HUES64 (cell line): ENCODE data around the gene SPTY2D1.
"Not testable (repeated sequence)": the region's sequence is repeated elsewhere in the genome, so short reads cannot be mapped to it uniquely, and the experiment has no call there.

Experiments
- H3K27ac ChIP-seq: 2 replicates; pipeline ENCODE4 v1.7.0; 2013; ENCODE audit warnings: low read depth, low read length, inconsistent platforms
- H3K27me3 ChIP-seq: 2 replicates; pipeline ENCODE4 v1.6.1; 2013; ENCODE audit warnings: mild to moderate bottlenecking, low read length; ENCODE audit not compliant: insufficient read depth
- H3K36me3 ChIP-seq: 2 replicates; pipeline ENCODE4 v1.6.1; 2013; ENCODE audit warnings: mild to moderate bottlenecking, low read length; ENCODE audit not compliant: insufficient read depth
- H3K4me1 ChIP-seq: 2 replicates; pipeline ENCODE4 v1.6.1; 2013; ENCODE audit warnings: mild to moderate bottlenecking, low read length, moderate library complexity; ENCODE audit not compliant: insufficient read depth
- H3K4me3 ChIP-seq: 2 replicates; pipeline ENCODE4 v1.5.1; 2013; ENCODE audit warnings: mild to moderate bottlenecking, low read length, moderate library complexity
- H3K9ac ChIP-seq: 2 replicates; pipeline ENCODE4 v1.6.1; 2013; ENCODE audit warnings: mild to moderate bottlenecking, low read depth, low read length
- H3K9me3 ChIP-seq: 2 replicates; pipeline ENCODE4 v1.6.1; 2013; ENCODE audit warnings: low read depth, low read length; ENCODE audit not compliant: insufficient read depth
- WGBS: fragments of 150-250, 120-280 bp; methylation state at CpG from one replicate; pipeline ENCODE4 v1.1.7; 2013; ENCODE audit warnings: missing lambda C conversion rate; 5-methylcytosine and 5-hydroxymethylcytosine counted together

SPTY2D1 gene

DNA sequence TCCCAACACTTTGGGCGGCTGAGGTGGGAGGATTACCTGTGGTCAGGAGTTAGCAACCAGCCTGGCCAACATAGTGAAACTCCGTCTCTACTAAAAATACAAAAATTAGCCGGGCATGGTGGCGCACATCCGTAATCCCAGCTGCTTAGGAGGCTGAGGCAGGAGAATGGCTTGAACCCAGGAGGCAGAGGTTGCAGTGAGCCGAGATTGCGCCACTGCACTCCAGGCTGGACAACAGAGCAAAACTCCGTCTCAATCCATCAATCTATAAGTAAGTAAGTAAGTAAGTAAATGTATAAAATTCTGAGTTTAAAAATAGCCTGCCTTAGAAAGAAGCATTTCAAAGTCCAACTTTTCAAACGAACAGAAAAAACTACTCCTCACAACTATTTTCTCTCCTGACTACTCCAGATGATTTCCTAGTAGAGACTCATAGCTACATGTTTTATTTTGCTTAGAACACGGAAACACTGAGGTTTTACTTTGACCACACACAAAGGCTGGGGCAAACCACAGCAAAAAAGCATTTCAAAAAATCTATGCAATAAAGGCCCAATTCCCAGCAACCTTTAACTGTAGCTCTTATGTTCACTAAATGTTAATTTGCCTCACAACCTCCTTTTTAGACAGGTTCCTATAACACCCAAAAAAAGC lies 16.3 kb downstream of the SPTY2D1 start:
- Histone ChIP-seq H3K27me3 (no peaks in the 10 kb centered on the region), H3K9me3 (no peaks in the 10 kb centered on the region), H3K4me1 (no peaks in the 10 kb centered on the region), H3K4me3 (no peak overlapping the region), H3K27ac (no peak overlapping the region), H3K36me3 (peaks cover 29% of the 10 kb centered on the region), H3K9ac (no peak overlapping the region)
- WGBS, result 97% methylated on average over 8 of the region's 10 CpGs

DNA sequence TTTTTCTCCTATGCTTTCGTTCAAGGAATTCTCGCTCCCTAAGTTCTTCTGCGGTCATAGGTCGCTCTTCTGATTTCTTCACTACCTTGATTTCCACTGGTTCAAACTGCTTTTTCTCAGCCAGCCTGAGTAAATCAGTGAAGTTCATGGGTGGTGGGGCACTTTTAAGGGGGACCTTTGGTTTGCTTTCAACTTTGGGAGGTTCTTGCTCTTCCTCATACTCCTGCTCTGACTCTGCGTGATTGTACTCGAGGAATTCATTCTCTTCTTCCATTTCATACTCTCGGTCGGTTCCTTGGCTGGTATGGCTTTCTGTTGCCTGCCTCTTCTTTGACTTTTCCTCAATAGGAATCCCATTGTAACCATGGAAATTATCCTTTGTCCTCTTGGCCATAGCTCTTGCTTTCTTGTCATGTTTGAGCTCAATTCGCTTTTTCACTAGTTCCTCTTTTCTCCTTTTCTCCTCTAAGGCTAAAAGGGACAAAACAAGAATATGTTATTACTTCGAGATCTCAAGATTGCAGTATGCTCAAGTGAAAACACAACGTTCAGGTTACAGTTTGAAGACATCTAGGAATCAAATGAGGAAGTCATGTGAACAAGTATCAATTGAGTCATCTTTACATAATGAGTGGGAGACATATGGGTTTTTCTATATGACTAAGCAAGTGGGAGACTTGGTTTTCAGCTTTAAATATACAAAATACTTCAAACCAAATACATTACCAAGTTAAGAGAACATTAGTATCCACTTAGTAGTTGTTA lies 18.3 kb downstream of the SPTY2D1 start:
- WGBS, result 95% methylated on average over 11 of the region's 11 CpGs
- H3K27ac ChIP-seq, result no peak overlapping the region
- H3K27me3 ChIP-seq, result no peaks in the 10 kb centered on the region
- no peaks in the 10 kb centered on the region for H3K9me3 ChIP-seq
- no peak overlapping the region for H3K9ac ChIP-seq
- no peaks in the 10 kb centered on the region for H3K4me1 ChIP-seq
- H3K36me3 ChIP-seq, result peaks cover 46% of the 10 kb centered on the region
- H3K4me3 ChIP-seq, result no peak overlapping the region

DNA sequence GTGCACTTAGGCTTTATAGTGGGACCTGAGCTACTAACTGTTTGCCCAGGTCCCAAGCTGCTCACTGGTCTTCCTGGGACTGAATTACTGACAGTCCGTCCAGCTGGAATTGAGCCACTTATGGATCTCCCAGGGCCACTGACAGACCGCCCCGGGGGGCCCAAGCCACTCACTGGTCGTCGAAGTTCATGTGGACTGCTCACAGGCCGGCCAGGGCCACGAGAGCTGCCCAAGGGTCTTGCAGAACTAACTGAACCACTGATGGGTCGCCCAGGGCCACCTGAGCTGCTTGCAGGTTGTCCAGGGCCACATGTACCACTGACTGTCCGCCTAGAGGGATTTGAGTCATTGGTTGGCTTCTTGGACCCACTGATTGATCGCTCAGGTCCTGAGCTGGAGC lies 19.5 kb downstream of the SPTY2D1 start:
- Histone ChIP-seq H3K4me3 (no peak overlapping the region), H3K4me1 (no peaks in the 10 kb centered on the region), H3K9ac (no peak overlapping the region), H3K27me3 (no peaks in the 10 kb centered on the region), H3K9me3 (no peaks in the 10 kb centered on the region), H3K27ac (no peak overlapping the region), H3K36me3 (peaks cover 57% of the 10 kb centered on the region)
- WGBS, result 91% methylated on average over 10 of the region's 10 CpGs

DNA sequence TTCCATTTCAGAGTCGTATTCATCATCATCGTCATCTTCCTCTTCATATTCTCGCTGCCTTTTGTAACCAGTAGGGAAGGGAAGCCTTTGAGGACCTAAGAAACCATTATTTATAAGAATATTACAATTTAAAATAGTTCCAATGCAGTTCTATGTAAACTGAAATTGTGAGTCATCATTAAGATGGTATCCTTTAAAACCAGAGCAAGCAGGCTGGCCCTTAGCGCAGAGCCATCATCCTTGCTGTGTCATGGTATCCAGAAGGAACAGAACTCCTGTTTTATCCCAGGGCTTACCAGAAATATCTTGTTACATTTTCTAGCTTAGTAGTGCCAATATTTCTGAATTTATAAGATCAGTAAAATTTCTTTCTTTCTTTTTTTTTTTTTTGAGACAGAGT lies 21.7 kb downstream of the SPTY2D1 start:
- H3K36me3 ChIP-seq, result peaks cover 80% of the 10 kb centered on the region
- peaks cover 6% of the 10 kb centered on the region; the same call in 1 of the 2 replicates for H3K4me1 ChIP-seq
- H3K9me3 ChIP-seq, result no peaks in the 10 kb centered on the region
- H3K4me3 ChIP-seq, result no peak overlapping the region
- no peak overlapping the region for H3K27ac ChIP-seq
- H3K9ac ChIP-seq, result no peak overlapping the region
- H3K27me3 ChIP-seq, result no peaks in the 10 kb centered on the region
- WGBS, result 100% methylated on average over 1 of the region's 4 CpGs

DNA sequence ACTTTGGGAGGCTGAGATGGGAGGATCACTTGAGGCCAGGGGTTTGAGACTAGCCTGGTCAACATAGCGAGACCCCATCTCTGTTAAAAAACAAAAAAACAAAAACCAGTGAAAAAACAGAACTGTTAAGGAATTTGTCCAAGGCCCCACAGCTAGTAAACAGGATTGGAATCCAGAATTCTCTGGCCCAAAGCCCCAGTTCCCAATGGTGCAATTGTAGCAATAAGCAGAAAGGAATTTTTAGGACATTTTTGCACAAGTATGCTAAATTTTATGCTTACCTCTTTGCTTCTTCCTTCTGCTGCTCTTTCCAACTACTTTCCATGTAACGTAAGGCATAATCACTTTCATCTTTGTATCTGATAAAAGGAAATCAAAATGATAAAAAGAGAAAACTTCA lies 22.9 kb downstream of the SPTY2D1 start:
- Histone ChIP-seq H3K27me3 (no peaks in the 10 kb centered on the region), H3K36me3 (peaks cover 80% of the 10 kb centered on the region), H3K4me3 (no peak overlapping the region), H3K4me1 (peaks cover 10% of the 10 kb centered on the region; the same call in 1 of the 2 replicates), H3K9me3 (no peaks in the 10 kb centered on the region), H3K9ac (no peak overlapping the region), H3K27ac (no peak overlapping the region)
- WGBS, result 100% methylated on average over 1 of the region's 2 CpGs

DNA sequence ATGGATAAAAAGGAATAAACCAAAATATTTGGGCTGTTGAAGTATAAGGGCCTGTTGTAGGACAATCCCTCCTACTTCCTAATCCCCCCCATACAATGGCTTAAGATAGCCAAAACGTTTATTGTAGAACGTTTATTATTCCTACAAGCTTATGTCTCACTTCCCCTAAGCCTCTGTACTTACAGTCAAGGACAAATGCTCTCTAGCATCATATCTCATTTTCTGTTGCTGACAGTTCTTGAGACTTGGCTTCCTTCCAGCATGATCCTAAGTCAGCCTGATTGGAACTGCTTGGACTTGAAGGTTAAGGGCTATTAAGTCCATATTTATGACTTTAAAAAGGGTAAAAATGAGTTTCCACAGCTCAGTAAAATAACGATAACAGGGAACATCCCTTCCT lies 25.8 kb downstream of the SPTY2D1 start:
- Histone ChIP-seq H3K27ac (no peak overlapping the region), H3K4me1 (peaks cover 10% of the 10 kb centered on the region; the same call in 1 of the 2 replicates), H3K36me3 (peaks cover 71% of the 10 kb centered on the region), H3K4me3 (no peak overlapping the region), H3K27me3 (no peaks in the 10 kb centered on the region), H3K9me3 (no peaks in the 10 kb centered on the region), H3K9ac (no peak overlapping the region)
- WGBS, result over 99% methylated on average over 3 of the region's 3 CpGs

DNA sequence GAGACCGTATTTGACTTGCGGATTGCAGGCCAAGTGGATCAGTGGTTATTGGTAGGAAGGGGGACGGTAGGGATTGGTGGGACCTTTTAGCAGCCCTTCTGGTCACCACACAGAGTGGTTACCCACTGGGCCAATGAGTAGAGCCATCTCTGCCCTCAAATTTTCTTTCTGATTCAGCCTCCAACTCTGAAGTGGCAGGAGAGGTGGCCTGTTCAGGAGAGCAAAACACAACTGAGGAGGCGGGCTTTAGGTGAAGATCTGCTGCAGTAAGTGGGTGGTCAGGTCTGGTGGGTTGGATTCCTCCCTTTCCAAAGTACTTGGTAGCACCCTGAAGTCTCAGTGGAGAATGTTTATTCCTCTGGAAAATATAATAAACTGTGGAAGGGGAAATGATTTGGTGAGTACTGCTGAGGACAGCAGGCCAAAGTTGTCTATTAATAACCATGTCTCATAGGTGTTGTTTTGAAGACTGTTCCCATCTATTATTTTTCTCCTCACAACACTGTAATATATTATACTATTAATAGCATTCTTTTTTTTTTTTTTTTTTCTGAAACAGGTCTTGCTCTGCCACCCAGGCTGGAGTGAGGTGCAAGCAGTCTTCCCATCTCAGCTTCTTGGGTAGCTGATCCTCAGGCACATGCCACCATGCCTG lies 33.1 kb downstream of the SPTY2D1 start:
- Histone ChIP-seq H3K36me3 (peaks cover 18% of the 10 kb centered on the region; the same call in 1 of the 2 replicates), H3K27me3 (no peaks in the 10 kb centered on the region), H3K9ac (no peak overlapping the region), H3K9me3 (no peaks in the 10 kb centered on the region), H3K4me3 (no peak overlapping the region), H3K27ac (no peak overlapping the region), H3K4me1 (no peaks in the 10 kb centered on the region)
- 95% methylated on average over 4 of the region's 4 CpGs for WGBS

DNA sequence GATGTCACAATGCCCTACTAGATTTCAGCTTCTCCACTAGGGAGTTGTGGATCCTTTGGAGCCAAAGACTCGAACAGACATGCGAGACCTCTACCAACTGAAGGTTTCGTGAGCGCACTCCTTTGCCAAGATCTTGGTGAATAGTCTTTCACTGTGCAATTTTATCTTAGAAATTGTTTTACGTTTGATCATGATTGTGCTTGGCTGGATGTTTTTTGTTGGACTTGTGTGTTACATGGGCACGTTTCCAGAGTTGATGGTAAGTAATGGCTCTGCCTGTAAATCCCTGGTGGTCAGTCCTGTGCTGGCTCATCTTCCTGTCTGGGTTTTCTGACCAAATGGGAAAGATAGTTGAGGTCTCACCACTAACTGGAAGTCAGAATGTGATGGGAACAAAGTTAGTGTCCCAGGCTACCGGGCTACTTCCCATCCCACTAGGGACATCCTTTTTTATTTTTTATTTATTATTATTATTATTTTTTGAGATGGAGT lies 34.4 kb downstream of the SPTY2D1 start, which contains the start of gene MISFA:
Gene MISFA, plus strand, starts transcription at position 51 of the 492 bp plus-strand sequence. Its CDS starts 140 bp downstream, at position 191.
- H3K9ac ChIP-seq, result no peak within 1 kb of the TSS
- peaks cover 17% of the 10 kb centered on the region; the same call in 1 of the 2 replicates for H3K36me3 ChIP-seq
- H3K27me3 ChIP-seq, result no peaks in the 10 kb centered on the region
- no peaks in the 10 kb centered on the region for H3K4me1 ChIP-seq
- no peak within 1 kb of the TSS for H3K4me3 ChIP-seq
- H3K9me3 ChIP-seq, result no peaks in the 10 kb centered on the region
- H3K27ac ChIP-seq, result no peak within 1 kb of the TSS
- WGBS, result 94% methylated on average over 6 of the region's 7 CpGs

DNA sequence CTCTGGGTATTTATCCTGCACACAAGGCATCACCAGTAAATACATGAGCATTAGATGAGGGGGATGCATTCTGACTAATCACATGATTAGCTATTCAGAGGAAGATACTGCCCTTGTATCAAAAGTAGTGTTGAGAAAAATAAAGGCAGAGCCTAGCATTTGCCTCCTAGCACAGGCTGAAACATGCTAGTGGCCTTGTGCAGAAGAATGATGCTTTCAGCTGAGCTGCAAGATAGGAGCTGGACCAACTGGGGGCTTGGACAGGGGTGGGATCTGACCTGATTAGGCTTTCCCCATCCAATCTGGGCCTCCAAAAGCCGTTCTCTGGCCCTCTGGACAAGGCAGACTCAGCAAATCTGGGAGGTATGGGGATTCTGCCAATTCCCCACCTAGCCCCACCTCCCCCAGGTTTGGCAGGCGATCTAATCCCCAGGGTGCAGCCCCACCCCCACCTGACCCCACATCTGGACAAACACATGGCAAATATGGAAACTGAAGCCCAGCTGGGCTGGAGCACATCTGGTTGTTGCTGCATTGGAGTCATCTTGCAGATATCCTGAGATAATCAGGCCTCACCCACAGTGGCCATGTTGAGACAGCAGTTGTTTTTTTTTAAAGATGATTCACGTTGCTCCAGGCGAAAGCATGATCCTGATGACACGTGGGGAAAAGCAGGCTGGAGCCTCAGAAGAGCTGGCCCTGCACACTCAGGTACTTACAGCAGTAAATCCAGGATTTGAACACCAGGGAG lies 39.0 kb downstream of the SPTY2D1 start:
- Histone ChIP-seq H3K36me3 (peaks cover 16% of the 10 kb centered on the region; the same call in 1 of the 2 replicates), H3K9me3 (no peaks in the 10 kb centered on the region), H3K4me1 (no peaks in the 10 kb centered on the region), H3K9ac (no peak overlapping the region), H3K4me3 (no peak overlapping the region), H3K27me3 (no peaks in the 10 kb centered on the region), H3K27ac (no peak overlapping the region)
- 71% methylated on average over 5 of the region's 5 CpGs for WGBS

DNA sequence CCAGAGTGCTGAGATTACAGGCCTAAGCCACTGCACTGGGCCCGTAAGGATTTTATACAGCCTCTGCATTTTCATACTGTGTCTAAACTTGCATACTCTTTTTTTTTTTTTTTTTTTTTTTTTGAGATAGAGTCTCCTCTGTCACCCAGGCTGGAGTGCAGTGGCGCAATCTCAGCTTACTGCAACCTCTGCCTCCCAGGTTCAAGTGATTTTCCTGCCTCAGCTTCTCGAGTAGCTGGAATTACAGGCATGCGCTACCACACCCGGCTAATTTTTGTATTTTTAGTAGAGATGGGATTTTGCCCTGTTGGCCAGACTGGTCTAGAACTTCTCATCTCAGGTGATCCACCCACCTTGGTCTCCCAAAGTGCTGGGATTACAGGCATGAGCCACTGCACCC lies 40.1 kb downstream of the SPTY2D1 start:
- H3K27ac ChIP-seq, H3K9ac ChIP-seq, H3K27me3 ChIP-seq, H3K4me3 ChIP-seq, H3K4me1 ChIP-seq, H3K9me3 ChIP-seq: not testable (repeated sequence)
- peaks cover 16% of the 10 kb centered on the region; the same call in 1 of the 2 replicates for H3K36me3 ChIP-seq
- 98% methylated on average over 3 of the region's 5 CpGs for WGBS
